HG03571 (cell line): Measurements from ENCODE around the gene SIN3A.

ENCODE experiments used
- ATAC-seq: cut with Tn5 transposase; IDR thresholded peaks from one replicate; pipeline ENCODE4 v1.9.1; 2021; ENCODE audit not compliant: unreplicated experiment

The SIN3A gene

DNA sequence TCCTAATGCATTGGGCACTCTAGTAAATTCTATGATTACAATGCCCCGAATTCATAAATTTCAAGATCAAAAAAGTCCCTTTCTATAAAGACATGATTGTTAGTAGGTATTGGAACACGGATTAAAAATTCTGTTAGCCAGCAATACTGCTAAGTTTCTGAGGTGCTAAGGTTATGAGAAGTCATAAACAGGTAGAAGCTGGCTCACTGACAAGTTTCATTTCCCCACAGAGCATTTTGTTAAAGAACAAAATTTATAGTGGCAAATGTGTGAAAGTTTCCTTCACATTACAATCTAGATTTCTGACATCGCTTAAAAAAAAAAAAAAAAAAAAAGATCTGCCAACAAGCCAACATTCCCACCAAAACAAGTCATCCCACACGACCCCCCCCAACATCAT, 70.7 kb downstream of the SIN3A start:
- no peak for ATAC-seq

DNA sequence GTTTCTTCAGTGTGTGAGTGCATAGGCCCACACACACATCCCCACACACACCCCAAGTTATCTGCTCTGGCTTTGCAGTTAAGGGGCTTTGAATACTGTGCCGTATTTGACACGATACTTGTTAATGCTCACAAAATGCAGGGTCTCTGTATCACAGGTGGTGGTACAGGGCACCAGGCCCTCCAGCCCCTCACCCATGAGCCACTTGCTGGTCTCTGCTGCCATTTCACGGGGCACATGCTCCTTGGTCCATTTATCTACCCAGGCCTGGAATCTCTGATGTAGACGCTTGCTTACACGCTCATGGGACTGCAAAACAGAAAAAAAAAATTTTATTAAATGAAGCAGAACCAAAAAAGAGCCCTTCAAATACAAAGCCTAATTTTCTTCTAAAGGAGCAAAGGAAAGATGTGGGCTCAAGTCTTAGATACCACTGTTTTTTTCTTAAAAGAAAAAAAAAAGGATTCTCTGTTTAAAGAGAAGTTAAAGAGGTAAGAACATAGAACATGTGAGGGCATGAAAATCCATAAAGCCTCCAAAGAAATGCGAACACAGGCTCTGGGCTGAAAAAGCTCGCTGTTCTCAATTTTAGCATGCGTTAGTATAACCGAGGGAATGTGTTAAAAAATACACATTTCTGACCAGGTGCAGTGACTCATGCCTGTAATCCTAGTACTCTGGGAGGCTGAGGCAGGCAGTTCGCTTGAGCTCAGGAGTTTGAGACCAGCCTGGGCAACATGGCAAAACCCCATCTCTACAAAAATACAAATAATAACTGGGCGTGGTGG, 79.4 kb downstream of the SIN3A start:
- ATAC-seq: no peak

- ATAC-seq: no peak
Measured at GRCh38 chr15:75371486-75371885, 80.0 kb downstream of the SIN3A start.

- no peak for ATAC-seq
Measured at GRCh38 chr15:75369897-75370581, 81.5 kb downstream of the SIN3A start.

- ATAC-seq: no peak
Measured at GRCh38 chr15:75368689-75369239, 82.7 kb downstream of the SIN3A start.

GRCh38 chr15:75367913-75368688, 83.4 kb downstream of the SIN3A start, which contains the start of gene MAN2C1:
TSS of gene MAN2C1 (minus strand) at chr15:75368607. CDS start at chr15:75368583, 24 bp downstream.
- ATAC-seq: peak; percentile 79

- no peak for ATAC-seq
Measured at GRCh38 chr15:75367406-75367912, 84.0 kb downstream of the SIN3A start.

- ATAC-seq: no peak
Measured at GRCh38 chr15:75367006-75367405, 84.5 kb downstream of the SIN3A start.

DNA sequence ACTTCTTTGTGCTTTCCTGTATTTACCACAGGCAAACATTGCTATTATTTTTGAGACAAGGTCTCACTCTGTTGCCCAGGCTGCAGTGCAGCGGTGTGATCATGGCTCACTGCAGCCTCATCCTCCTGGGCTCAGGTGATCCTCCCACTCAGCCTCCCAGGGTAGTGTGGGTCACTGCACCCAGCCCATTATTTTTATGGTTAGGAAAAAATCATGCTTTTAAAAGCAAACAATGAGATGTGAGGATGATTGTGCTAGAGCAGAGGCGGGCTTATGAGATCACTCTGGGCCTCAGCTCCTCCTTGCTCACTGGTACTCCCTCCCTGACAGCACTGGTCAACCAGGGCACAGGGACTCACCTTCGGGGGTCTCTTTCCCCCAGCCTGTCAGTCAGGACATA, 85.3 kb downstream of the SIN3A start:
- no peak for ATAC-seq

DNA sequence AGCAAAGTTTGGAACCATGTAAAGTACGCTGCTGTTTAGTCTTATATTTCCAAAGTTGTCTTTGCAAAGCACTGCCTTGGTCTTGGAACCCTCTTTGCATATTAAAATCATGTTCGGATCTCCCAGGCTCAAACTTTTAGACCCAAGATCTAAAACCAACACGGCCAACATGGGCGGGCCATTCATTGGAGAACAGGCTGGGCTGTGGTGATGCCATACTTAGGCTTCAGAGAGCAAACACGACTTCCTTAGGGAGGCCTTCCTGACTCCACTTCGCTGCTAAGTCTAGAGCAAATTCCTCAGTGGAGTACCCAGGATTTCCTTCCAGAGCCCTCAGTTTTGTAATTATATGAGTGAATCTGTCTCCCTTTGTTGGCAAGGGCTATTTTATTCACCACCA, 86.6 kb downstream of the SIN3A start:
- no peak for ATAC-seq

- no peak for ATAC-seq
Measured at GRCh38 chr15:75363786-75364185, 87.7 kb downstream of the SIN3A start.

- no peak for ATAC-seq
Measured at GRCh38 chr15:75362642-75363249, 88.7 kb downstream of the SIN3A start.

GRCh38 chr15:75361989-75362641, 89.4 kb downstream of the SIN3A start:
- ATAC-seq: no peak

GRCh38 chr15:75361361-75361988, 90.0 kb downstream of the SIN3A start:
- no peak for ATAC-seq

DNA sequence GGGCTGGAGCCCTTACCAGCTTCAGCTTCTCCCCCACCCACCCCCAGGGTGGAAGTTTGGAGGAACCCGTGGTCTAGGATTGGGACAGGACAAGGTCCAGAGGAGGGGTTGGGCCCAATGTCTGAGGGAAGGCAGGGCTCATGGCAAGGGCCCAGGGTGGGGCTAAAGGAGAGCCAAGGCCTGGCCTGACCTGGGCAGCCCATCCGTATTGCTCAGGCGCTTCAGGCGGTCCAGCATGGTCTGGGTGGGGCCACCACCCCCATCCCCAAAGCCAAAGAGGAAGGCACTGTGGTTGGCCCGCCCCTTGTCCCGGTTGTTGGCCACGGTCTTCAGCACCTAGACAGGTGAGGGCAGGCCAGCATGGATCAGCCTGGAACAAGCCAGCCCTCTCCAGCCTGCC, 90.6 kb downstream of the SIN3A start:
- no peak for ATAC-seq

- ATAC-seq: no peak
Measured at GRCh38 chr15:75360391-75360790, 91.1 kb downstream of the SIN3A start.

GRCh38 chr15:75359537-75360250, 91.8 kb downstream of the SIN3A start:
- ATAC-seq: no peak

DNA sequence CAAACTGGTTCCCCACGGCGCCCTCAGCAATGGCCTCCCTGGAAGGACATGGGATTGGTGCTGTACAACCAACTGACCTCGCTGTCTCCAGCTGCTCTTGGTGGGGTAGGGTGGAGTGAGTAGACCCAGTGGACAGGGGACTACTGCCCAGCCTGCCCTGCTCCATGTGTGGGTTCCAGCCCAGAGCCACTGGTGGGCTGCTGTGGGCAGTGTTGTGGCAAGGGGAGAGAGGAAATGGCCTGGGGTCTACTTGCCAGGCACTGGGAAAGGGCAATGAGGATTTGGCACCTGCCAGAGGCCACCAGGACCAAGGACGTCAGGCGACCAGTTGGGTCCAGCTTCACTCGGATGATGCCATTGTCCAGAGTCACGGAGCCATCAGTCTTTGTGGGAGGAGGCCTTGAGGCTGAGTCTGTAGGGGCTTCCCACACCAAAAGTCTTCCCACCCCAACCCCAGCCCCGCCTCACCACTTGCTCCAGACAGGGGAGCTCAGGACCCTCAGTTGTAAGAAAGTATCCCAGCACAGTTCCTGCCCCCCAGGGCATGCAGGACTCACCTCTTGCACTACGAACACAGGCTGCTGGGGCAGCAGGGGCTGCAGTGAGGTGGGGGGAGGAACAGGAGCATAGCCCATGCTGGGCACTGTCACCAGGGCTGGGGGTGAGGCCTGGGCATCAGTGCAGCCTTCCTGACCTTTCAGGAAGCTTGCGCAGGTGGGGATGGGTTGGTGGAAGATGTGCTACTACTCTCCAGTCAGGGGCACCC, 92.5 kb downstream of the SIN3A start:
- no peak for ATAC-seq
